H1 (cell line): ENCODE measurements around the gene CHST10. TPM values are rescaled to one million over a fixed set of nuclear protein-coding genes. Genes with fewer than 3 reads are reported as not detected.

Experiments used
- GABPA ChIP-seq: IDR thresholded peaks from 2 replicates; pipeline ENCODE4 v1.6.1; 2011; ENCODE audit warnings: mild to moderate bottlenecking, low read length, moderate library complexity, borderline replicate concordance; ENCODE audit not compliant: insufficient read depth
- POLR2A ChIP-seq, 2 experiments: IDR thresholded peaks; 1 replicate in 1 of 2; 2 replicates in 1 of 2; pipeline ENCODE4 v1.6.1; 2011; ENCODE audit warnings: low read depth in 2 of 2, low read length in 2 of 2, mild to moderate bottlenecking in 2 of 2; ENCODE audit errors: control extremely low read depth in 1 of 2
- POLR2AphosphoS5 ChIP-seq: IDR thresholded peaks from 2 replicates; pipeline ENCODE4 v1.6.1; 2011; ENCODE audit warnings: low read depth, low read length
- TBP ChIP-seq: IDR thresholded peaks from 2 replicates; pipeline ENCODE4 v1.6.1; 2011; ENCODE audit warnings: low read depth, low read length, improper control_type of control experiment
- polyA plus RNA-seq, 7 experiments: library from polyadenylated mRNA; depleted of rRNA in 3 of 7; stranded (reverse) in 5 of 7; unstranded in 2 of 7; fragments of >200 nt in 5 of 7; fragments of 200-250 nt in 2 of 7; gene quantifications; 1 replicate in 5 of 7; 2 replicates in 1 of 7; 4 replicates in 1 of 7; pipeline versions ENCODE4 v1.2.1 to v1.2.3, GENCODE V29; 2011 to 2013; ENCODE audit warnings: missing spikeins in 2 of 7, mixed read lengths in 2 of 7
- total RNA-seq: library from RNA; stranded (reverse); fragmentation: NEBNext Ultra II Directional; extraction: Animal tissue kit (Norgen Biotek cat#: 25700); gene quantifications from 2 replicates; pipeline ENCODE4 v1.2.1, GENCODE V29; 2021

Gene CHST10
- total and polyA plus RNA-seq, 2 of the 8 experiments (the other 6 are each of a cell fraction or from before 2014, with no cell fraction given): 27.3 to 29.1 TPM

- TF ChIP-seq POLR2A (IDR thresholded peaks at IDR 0.05; ENCODE audit: control extremely low read depth in 1 of 2, low read depth in 2 of 2, low read length in 2 of 2) (no peak), POLR2AphosphoS5 (no peak), TBP (no peak), GABPA (no peak)
Measured at GRCh38 chr2:100397976-100398375, 19.5 kb downstream of the CHST10 start (continued).
